Loucy (cell line): ENCODE measurements around the gene GNS.

Experiments used
- H2AFZ ChIP-seq: fragments of 200-600 bp; sonication (generic); 2 replicates; pipeline ENCODE4 v1.6.0; 2016; ENCODE audit warnings: antibody characterized with exemption, mild to moderate bottlenecking, low read length, moderate library complexity
- H3F3A ChIP-seq: fragments of 200-600 bp; 2 replicates; pipeline ENCODE4 v1.6.0; 2016; ENCODE audit warnings: antibody characterized with exemption, low read depth, mild to moderate bottlenecking
- H3K27me3 ChIP-seq: fragments of 200-600 bp; sonication (generic); 2 replicates; pipeline ENCODE4 v1.6.1; 2014; ENCODE audit warnings: low read length, mild to moderate bottlenecking; ENCODE audit not compliant: insufficient read depth, poor library complexity, severe bottlenecking
- H3K36me3 ChIP-seq: fragments of 200-600 bp; sonication (generic); 2 replicates; pipeline ENCODE4 v1.6.1; 2016; ENCODE audit warnings: low read length; ENCODE audit not compliant: insufficient read depth
- H3K4me1 ChIP-seq: fragments of 200-600 bp; sonication (generic); 2 replicates; pipeline ENCODE4 v1.5.1; 2014; ENCODE audit warnings: low read length, mild to moderate bottlenecking; ENCODE audit not compliant: insufficient read depth, poor library complexity, severe bottlenecking
- H3K4me2 ChIP-seq: fragments of 200-600 bp; sonication (generic); 2 replicates; pipeline ENCODE4 v1.6.0; 2014; ENCODE audit warnings: antibody characterized with exemption, low read length, low read depth, mild to moderate bottlenecking; ENCODE audit not compliant: poor library complexity, severe bottlenecking
- H3K4me3 ChIP-seq: fragments of 200-600 bp; sonication (generic); 2 replicates; pipeline ENCODE4 v1.5.1; 2014; ENCODE audit warnings: low read length, mild to moderate bottlenecking, mixed read lengths; ENCODE audit not compliant: poor library complexity, severe bottlenecking
- H3K79me2 ChIP-seq: fragments of 200-600 bp; sonication (generic); 2 replicates; pipeline ENCODE4 v1.6.1; 2014; ENCODE audit warnings: low read length; ENCODE audit not compliant: insufficient read depth
- H3K9ac ChIP-seq: fragments of 200-600 bp; sonication (generic); 2 replicates; pipeline ENCODE4 v1.6.0; 2014; ENCODE audit warnings: mild to moderate bottlenecking, low read depth, low read length, moderate library complexity; ENCODE audit not compliant: poor library complexity, severe bottlenecking
- H3K9me2 ChIP-seq: fragments of 200-600 bp; sonication (generic); replicated peaks from 2 replicates; pipeline ENCODE4 v1.6.1; 2016; ENCODE audit warnings: low read depth, low read length, mixed read lengths
- H3K9me3 ChIP-seq: fragments of 200-600 bp; sonication (generic); 2 replicates; pipeline ENCODE4 v1.6.1; 2014; ENCODE audit warnings: mild to moderate bottlenecking, antibody characterized with exemption, low read length, low read depth; ENCODE audit not compliant: insufficient read depth
- H4K20me1 ChIP-seq: fragments of 200-600 bp; sonication (generic); 2 replicates; pipeline ENCODE4 v1.6.0; 2014; ENCODE audit warnings: antibody characterized with exemption, low read length, mild to moderate bottlenecking; ENCODE audit not compliant: insufficient read depth, poor library complexity, severe bottlenecking
- CTCF ChIP-seq: fragments of 200-600 bp; sonication (generic); conservative IDR thresholded peaks from 2 replicates; pipeline ENCODE4 v1.5.1; 2014; ENCODE audit warnings: mild to moderate bottlenecking, antibody characterized with exemption, low read length
- EZH2phosphoT487 ChIP-seq: fragments of 200-600 bp; IDR thresholded peaks from 2 replicates; pipeline ENCODE4 v1.6.1; 2018; ENCODE audit warnings: antibody characterized with exemption, mild to moderate bottlenecking, moderate library complexity, borderline replicate concordance

GNS gene

GRCh38 chr12:64680235-64680634 is 79.0 kb downstream of the GNS start:
- Histone ChIP-seq H3K4me3 (no peak overlapping the region), H3K4me2 (no peak overlapping the region), H3F3A (no peaks in the 10 kb centered on the region), H2AFZ (no peak overlapping the region), H3K9ac (no peak overlapping the region), H3K27me3 (no peaks in the 10 kb centered on the region), H4K20me1 (no peaks in the 10 kb centered on the region), H3K9me3 (no peaks in the 10 kb centered on the region), H3K79me2 (peaks cover 75% of the 10 kb centered on the region), H3K9me2 (no peaks in the 10 kb centered on the region), H3K4me1 (peaks cover 25% of the 10 kb centered on the region), H3K36me3 (no peaks in the 10 kb centered on the region; the same call in 1 of the 2 replicates)
- no peak for TF ChIP-seq EZH2phosphoT487
- no peak for TF ChIP-seq CTCF

- TF ChIP-seq CTCF (no peak), EZH2phosphoT487 (no peak)
- H3K9me3 ChIP-seq, result no peaks in the 10 kb centered on the region
- no peak overlapping the region for H3K4me3 ChIP-seq
- no peak overlapping the region for H2AFZ ChIP-seq
- no peaks in the 10 kb centered on the region for H3K36me3 ChIP-seq
- H3K27me3 ChIP-seq, result no peaks in the 10 kb centered on the region
- H3K9me2 ChIP-seq, result no peaks in the 10 kb centered on the region
- no peak overlapping the region for H3K9ac ChIP-seq
- peaks cover 81% of the 10 kb centered on the region for H3K79me2 ChIP-seq
- no peak overlapping the region for H3K4me2 ChIP-seq
- peaks cover 24% of the 10 kb centered on the region for H3K4me1 ChIP-seq
- no peaks in the 10 kb centered on the region for H3F3A ChIP-seq
- H4K20me1 ChIP-seq, result no peaks in the 10 kb centered on the region
These were observed 79.7 kb downstream of the GNS start for GRCh38 chr12:64679487-64680001.

GRCh38 chr12:64678835-64679234 is 80.4 kb downstream of the GNS start:
- H3K4me2 ChIP-seq, result no peak overlapping the region
- no peaks in the 10 kb centered on the region for H3K36me3 ChIP-seq
- no peaks in the 10 kb centered on the region for H3K27me3 ChIP-seq
- no peaks in the 10 kb centered on the region for H3F3A ChIP-seq
- no peak overlapping the region for H3K9ac ChIP-seq
- no peaks in the 10 kb centered on the region for H4K20me1 ChIP-seq
- TF ChIP-seq EZH2phosphoT487 (no peak), CTCF (no peak)
- H3K9me2 ChIP-seq, result no peaks in the 10 kb centered on the region
- H3K9me3 ChIP-seq, result no peaks in the 10 kb centered on the region
- peaks cover 84% of the 10 kb centered on the region for H3K79me2 ChIP-seq
- no peak overlapping the region for H3K4me3 ChIP-seq
- H3K4me1 ChIP-seq, result peaks cover 29% of the 10 kb centered on the region
- no peak overlapping the region for H2AFZ ChIP-seq
